ENCODE measurements around the gene CCM2L.

CCM2L gene

GRCh38 chr20:32010101-32010500, at the start of gene CCM2L:
Gene CCM2L (plus strand): TSS chr20:32010438. CDS start chr20:32010455, 17 bp downstream.
- TF ChIP-seq, protein P1, sequence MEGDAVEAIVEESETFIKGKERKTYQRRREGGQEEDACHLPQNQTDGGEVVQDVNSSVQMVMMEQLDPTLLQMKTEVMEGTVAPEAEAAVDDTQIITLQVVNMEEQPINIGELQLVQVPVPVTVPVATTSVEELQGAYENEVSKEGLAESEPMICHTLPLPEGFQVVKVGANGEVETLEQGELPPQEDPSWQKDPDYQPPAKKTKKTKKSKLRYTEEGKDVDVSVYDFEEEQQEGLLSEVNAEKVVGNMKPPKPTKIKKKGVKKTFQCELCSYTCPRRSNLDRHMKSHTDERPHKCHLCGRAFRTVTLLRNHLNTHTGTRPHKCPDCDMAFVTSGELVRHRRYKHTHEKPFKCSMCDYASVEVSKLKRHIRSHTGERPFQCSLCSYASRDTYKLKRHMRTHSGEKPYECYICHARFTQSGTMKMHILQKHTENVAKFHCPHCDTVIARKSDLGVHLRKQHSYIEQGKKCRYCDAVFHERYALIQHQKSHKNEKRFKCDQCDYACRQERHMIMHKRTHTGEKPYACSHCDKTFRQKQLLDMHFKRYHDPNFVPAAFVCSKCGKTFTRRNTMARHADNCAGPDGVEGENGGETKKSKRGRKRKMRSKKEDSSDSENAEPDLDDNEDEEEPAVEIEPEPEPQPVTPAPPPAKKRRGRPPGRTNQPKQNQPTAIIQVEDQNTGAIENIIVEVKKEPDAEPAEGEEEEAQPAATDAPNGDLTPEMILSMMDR (IDR thresholded peaks at IDR 0.05), result no peak

DNA sequence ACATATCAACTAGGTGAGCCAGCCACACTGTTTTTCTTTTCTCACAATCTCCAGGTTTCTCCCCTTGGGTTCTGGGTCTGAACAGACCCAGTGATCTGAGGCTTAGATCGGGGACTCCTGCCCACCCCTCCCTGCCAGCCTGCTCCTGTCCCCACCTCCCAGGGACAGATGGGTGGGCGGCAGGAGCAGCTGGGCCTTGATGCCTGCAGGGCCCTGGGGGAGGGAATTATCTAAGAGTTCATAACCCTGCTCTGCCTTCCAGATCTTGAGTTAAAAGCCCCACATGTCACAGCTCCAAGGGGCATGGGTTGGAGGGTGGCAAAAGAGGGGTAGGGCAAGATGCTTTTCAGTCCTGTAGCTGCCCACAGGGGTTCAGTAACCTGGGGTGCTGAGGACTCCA, 47.5 kb upstream of the CCM2L start:
- TF ChIP-seq, protein P1 (IDR thresholded peaks at IDR 0.05), result no peak

GRCh38 chr20:31963889-31964288, 46.3 kb upstream of the CCM2L start:
- TF ChIP-seq, protein P1 (IDR thresholded peaks at IDR 0.05), result no peak

DNA sequence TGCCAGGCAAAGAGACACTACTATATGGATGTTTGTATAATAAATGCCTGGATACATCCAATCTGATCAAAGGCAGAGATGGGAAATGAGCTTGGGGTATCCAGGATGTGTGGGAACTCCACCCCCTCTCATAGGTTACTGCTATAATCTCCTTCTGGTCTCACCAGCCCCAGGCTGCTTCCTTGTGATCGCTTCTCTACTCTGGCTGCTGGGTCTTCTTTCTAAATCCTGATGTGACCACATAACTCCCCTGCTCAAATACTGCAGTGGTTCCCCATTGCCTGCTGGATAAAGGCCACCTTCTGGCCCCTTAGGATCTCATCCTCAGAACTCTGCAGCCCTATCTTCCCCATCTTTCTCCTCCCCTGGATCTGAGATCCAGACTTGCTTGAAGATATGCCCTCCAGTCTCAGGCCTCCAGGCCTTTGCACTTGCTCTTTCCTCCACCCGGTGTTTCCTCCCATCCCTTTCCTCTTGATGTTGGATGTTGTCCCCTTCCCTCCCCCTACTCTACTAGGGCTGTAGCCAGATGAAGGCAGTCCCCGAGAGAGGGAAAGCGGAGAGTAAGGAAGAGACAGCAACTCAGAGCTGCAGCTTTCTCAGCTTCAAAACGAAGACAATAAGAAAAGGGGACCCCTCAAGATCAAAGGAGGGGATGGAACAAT, 43.1 kb upstream of the CCM2L start:
- TF ChIP-seq, protein P1 (IDR thresholded peaks at IDR 0.05), result no peak

GRCh38 chr20:31967830-31968249, 42.4 kb upstream of the CCM2L start, which contains the start of gene XKR7:
Gene XKR7 (plus strand): TSS chr20:31968151. CDS start chr20:31968176, 25 bp downstream.
- TF ChIP-seq, protein P1 (IDR thresholded peaks at IDR 0.05), result no peak

DNA sequence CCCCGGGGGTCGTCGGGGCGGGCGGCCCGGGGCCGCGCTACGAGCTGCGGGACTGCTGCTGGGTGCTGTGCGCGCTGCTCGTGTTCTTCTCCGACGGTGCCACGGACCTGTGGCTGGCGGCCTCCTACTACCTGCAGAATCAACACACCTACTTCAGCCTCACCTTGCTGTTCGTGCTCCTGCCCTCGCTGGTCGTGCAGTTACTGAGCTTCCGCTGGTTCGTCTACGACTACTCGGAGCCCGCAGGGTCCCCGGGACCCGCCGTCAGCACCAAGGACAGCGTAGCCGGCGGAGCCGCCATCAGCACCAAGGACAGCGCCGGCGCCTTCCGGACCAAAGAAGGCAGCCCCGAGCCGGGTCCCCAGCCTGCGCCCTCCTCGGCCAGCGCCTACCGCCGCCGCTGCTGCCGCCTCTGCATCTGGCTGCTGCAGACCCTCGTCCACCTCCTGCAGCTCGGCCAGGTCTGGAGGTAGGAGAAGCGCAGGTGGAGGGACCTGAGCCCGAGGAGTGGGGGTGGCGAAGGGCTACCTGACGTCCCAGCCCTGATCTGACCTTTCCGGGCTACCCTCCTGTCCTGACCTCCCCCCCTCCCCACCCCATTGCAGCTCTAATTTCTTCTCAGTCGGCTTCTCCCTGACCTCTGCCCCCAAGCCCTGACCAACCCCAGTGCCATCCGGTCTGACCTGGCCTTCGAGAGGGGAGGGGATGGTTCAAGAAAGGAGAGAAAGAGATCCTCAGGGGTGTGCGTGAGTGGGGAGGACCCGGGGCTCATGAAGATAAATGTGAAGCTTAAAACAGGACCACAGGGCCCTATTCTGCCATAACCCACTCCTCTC, 41.7 kb upstream of the CCM2L start:
- TF ChIP-seq, protein P1 (IDR thresholded peaks at IDR 0.05), result no peak

- TF ChIP-seq, protein P1 (IDR thresholded peaks at IDR 0.05), result no peak
These were observed 40.2 kb upstream of the CCM2L start for GRCh38 chr20:31969991-31970390.
